ENCODE results near the gene TESK2.

- TF ChIP-seq ZNF8 (CRISPR knock-in tag; IDR thresholded peaks at IDR 0.05) (no peak), ESRRG (CRISPR knock-in tag; IDR thresholded peaks at IDR 0.05) (no peak)
These were observed 126.7 kb downstream of the TESK2 start for GRCh38 chr1:45364294-45364693.
